Neural progenitor cell (in vitro differentiated cells): ENCODE data around the gene ITM2C. TPM values are rescaled to one million over a fixed set of nuclear protein-coding genes. Genes with fewer than 3 reads are reported as not detected.
A peak's percentile ranks its signal among the peaks of the same experiment; 100 is the strongest.

Experiments
- DNase-seq: peaks from one replicate; pipeline ENCODE4 v3.0.0-alpha.2; 2016; ENCODE audit warnings: low spot score
- H2AFZ ChIP-seq: fragments of 200-600 bp; sonication (generic); replicated peaks from 2 replicates; pipeline ENCODE4 v1.6.1; 2016; ENCODE audit warnings: antibody characterized with exemption
- H3F3A ChIP-seq: fragments of 200-600 bp; sonication (generic); 2 replicates; pipeline ENCODE4 v1.6.1; 2016; ENCODE audit warnings: antibody characterized with exemption, low read depth
- H3K27ac ChIP-seq: fragments of 200-600 bp; sonication (generic); 2 replicates; pipeline ENCODE4 v1.5.1; 2016; ENCODE audit warnings: mild to moderate bottlenecking
- H3K27me3 ChIP-seq: fragments of 200-600 bp; sonication (generic); 2 replicates; pipeline ENCODE4 v1.6.1; 2016; ENCODE audit warnings: mild to moderate bottlenecking, moderate library complexity
- H3K36me3 ChIP-seq: fragments of 200-600 bp; sonication (generic); 2 replicates; pipeline ENCODE4 v1.5.1; 2016
- H3K4me1 ChIP-seq: fragments of 200-600 bp; sonication (generic); 2 replicates; pipeline ENCODE4 v1.6.1; 2016; ENCODE audit warnings: mixed run types
- H3K4me2 ChIP-seq: fragments of 200-600 bp; sonication (generic); 2 replicates; pipeline ENCODE4 v1.6.1; 2016
- H3K4me3 ChIP-seq: fragments of 200-600 bp; sonication (generic); 2 replicates; pipeline ENCODE4 v1.5.1; 2016
- H3K79me2 ChIP-seq: fragments of 200-600 bp; sonication (generic); 2 replicates; pipeline ENCODE4 v1.6.1; 2016; ENCODE audit warnings: low read depth
- H3K9ac ChIP-seq: fragments of 200-600 bp; sonication (generic); 2 replicates; pipeline ENCODE4 v1.6.1; 2016
- H3K9me3 ChIP-seq: fragments of 200-600 bp; sonication (generic); 2 replicates; pipeline ENCODE4 v1.5.1; 2016; ENCODE audit warnings: low read depth
- H4K20me1 ChIP-seq: fragments of 200-600 bp; sonication (generic); 2 replicates; pipeline ENCODE4 v1.6.1; 2016; ENCODE audit warnings: low read depth
- H3K27ac Mint-ChIP-seq: 3 replicates; pipeline ENCODE4 v1.8.0; 2021; ENCODE audit warnings: mixed read lengths
- H3K27me3 Mint-ChIP-seq: 2 replicates; pipeline ENCODE4 v1.8.0; 2022; ENCODE audit warnings: low read depth, mild to moderate bottlenecking, inconsistent platforms, moderate library complexity, mixed read lengths; ENCODE audit not compliant: insufficient read depth
- H3K36me3 Mint-ChIP-seq: 3 replicates; pipeline ENCODE4 v1.8.0; 2021; ENCODE audit warnings: mixed read lengths
- H3K4me1 Mint-ChIP-seq: 3 replicates; pipeline ENCODE4 v1.8.0; 2021; ENCODE audit warnings: mixed read lengths
- H3K4me3 Mint-ChIP-seq: 3 replicates; pipeline ENCODE4 v1.8.0; 2021; ENCODE audit warnings: mild to moderate bottlenecking, moderate library complexity, mixed read lengths
- H3K9me3 Mint-ChIP-seq: 3 replicates; pipeline ENCODE4 v1.8.0; 2020; ENCODE audit warnings: mixed read lengths
- CTCF ChIP-seq: fragments of 200-600 bp; sonication (generic); IDR thresholded peaks from 2 replicates; pipeline ENCODE4 v1.5.1; 2017; ENCODE audit warnings: antibody characterized with exemption, mild to moderate bottlenecking
- EZH2 ChIP-seq: fragments of 200-600 bp; sonication (generic); IDR thresholded peaks from 2 replicates; pipeline ENCODE4 v1.6.1; 2017; ENCODE audit warnings: antibody characterized with exemption, mild to moderate bottlenecking, moderate library complexity
- EZH2phosphoT487 ChIP-seq: fragments of 200-600 bp; sonication (generic); IDR thresholded peaks from 2 replicates; pipeline ENCODE4 v1.6.1; 2017; ENCODE audit warnings: antibody characterized with exemption
- total RNA-seq: library from RNA; depleted of rRNA; stranded (reverse); fragments of >200 nt; gene quantifications from 2 replicates; pipeline ENCODE4 v1.2.3, GENCODE V29; 2015; ENCODE audit warnings: low replicate concordance

ITM2C gene
- total RNA-seq, 1 donor from 2014 or later, result 84.6 TPM

DNA sequence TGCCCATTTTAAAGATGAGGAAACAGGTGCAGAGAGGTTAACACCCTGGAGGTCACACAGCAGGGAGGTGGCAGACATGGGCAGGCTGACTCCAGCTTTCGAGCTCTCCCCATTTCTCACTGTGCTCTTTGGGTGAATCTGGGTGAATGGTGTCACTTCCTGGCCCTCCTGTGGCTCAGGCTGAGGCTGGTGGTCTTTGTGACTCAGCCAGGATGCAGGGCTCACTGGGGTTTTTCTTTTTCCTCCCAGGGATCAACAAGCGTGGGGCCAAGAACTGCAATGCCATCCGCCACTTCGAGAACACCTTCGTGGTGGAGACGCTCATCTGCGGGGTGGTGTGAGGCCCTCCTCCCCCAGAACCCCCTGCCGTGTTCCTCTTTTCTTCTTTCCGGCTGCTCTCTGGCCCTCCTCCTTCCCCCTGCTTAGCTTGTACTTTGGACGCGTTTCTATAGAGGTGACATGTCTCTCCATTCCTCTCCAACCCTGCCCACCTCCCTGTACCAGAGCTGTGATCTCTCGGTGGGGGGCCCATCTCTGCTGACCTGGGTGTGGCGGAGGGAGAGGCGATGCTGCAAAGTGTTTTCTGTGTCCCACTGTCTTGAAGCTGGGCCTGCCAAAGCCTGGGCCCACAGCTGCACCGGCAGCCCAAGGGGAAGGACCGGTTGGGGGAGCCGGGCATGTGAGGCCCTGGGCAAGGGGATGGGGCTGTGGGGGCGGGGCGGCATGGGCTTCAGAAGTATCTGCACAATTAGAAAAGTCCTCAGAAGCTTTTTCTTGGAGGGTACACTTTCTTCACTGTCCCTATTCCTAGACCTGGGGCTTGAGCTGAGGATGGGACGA lies 13.2 kb downstream of the ITM2C start:
- Histone ChIP-seq H3K9ac (no peak overlapping the region), H3K4me3 (no peak overlapping the region), H3K36me3 (no peaks in the 10 kb centered on the region), H4K20me1 (peaks cover 12% of the 10 kb centered on the region), H3K4me2 (no peak overlapping the region), H3K27ac (no peak overlapping the region), H3K4me1 (peaks cover 6% of the 10 kb centered on the region), H3K27me3 (no peaks in the 10 kb centered on the region), H3K9me3 (no peaks in the 10 kb centered on the region), H3K79me2 (peaks cover 10% of the 10 kb centered on the region), H2AFZ (no peak overlapping the region), H3F3A (no peaks in the 10 kb centered on the region)
- Mint-ChIP-seq H3K36me3 (peaks cover 30% of the 10 kb centered on the region), H3K27ac (peak overlapping the region; percentile 21), H3K9me3 (no peaks in the 10 kb centered on the region), H3K27me3 (peaks cover 5% of the 10 kb centered on the region), H3K4me1 (peaks cover 17% of the 10 kb centered on the region), H3K4me3 (no peak overlapping the region)
- no peak for TF ChIP-seq EZH2
- no peak for TF ChIP-seq CTCF
- TF ChIP-seq EZH2phosphoT487, result no peak
- no peak for DNase-seq

DNA sequence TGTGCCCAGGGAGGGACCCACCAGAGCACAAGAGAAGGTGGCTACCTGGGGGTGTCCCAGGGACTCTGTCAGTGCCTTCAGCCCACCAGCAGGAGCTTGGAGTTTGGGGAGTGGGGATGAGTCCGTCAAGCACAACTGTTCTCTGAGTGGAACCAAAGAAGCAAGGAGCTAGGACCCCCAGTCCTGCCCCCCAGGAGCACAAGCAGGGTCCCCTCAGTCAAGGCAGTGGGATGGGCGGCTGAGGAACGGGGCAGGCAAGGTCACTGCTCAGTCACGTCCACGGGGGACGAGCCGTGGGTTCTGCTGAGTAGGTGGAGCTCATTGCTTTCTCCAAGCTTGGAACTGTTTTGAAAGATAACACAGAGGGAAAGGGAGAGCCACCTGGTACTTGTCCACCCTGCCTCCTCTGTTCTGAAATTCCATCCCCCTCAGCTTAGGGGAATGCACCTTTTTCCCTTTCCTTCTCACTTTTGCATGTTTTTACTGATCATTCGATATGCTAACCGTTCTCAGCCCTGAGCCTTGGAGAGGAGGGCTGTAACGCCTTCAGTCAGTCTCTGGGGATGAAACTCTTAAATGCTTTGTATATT lies 14.0 kb downstream of the ITM2C start:
- H3K9ac ChIP-seq, result no peak overlapping the region
- DNase-seq, result no peak
- Mint-ChIP-seq H3K27me3 (peaks cover 5% of the 10 kb centered on the region), H3K27ac (no peak overlapping the region), H3K4me3 (no peak overlapping the region), H3K9me3 (no peaks in the 10 kb centered on the region), H3K36me3 (peaks cover 30% of the 10 kb centered on the region), H3K4me1 (peaks cover 19% of the 10 kb centered on the region)
- H3K27ac ChIP-seq, result no peak overlapping the region
- TF ChIP-seq EZH2phosphoT487, result no peak
- TF ChIP-seq CTCF, result no peak
- no peak for TF ChIP-seq EZH2
- no peaks in the 10 kb centered on the region for H3K36me3 ChIP-seq
- H3K4me2 ChIP-seq, result no peak overlapping the region
- peaks cover 3% of the 10 kb centered on the region for H3K79me2 ChIP-seq
- no peak overlapping the region for H3K4me3 ChIP-seq
- H3F3A ChIP-seq, result no peaks in the 10 kb centered on the region
- H4K20me1 ChIP-seq, result peaks cover 7% of the 10 kb centered on the region
- H3K4me1 ChIP-seq, result peaks cover 6% of the 10 kb centered on the region
- H3K27me3 ChIP-seq, result no peaks in the 10 kb centered on the region
- H2AFZ ChIP-seq, result no peak overlapping the region
- no peaks in the 10 kb centered on the region for H3K9me3 ChIP-seq

GRCh38 chr2:230879271-230879882 lies 14.6 kb downstream of the ITM2C start:
- Mint-ChIP-seq H3K27ac (no peak overlapping the region), H3K36me3 (peaks cover 30% of the 10 kb centered on the region), H3K9me3 (no peaks in the 10 kb centered on the region), H3K4me1 (peaks cover 21% of the 10 kb centered on the region), H3K27me3 (peaks cover 5% of the 10 kb centered on the region), H3K4me3 (no peak overlapping the region)
- H3K9ac ChIP-seq, result no peak overlapping the region
- H3K4me3 ChIP-seq, result no peak overlapping the region
- H3K4me1 ChIP-seq, result peaks cover 6% of the 10 kb centered on the region
- no peaks in the 10 kb centered on the region for H3K36me3 ChIP-seq
- H3F3A ChIP-seq, result no peaks in the 10 kb centered on the region
- H3K9me3 ChIP-seq, result no peaks in the 10 kb centered on the region
- no peak for DNase-seq
- no peak overlapping the region for H3K4me2 ChIP-seq
- no peaks in the 10 kb centered on the region for H3K27me3 ChIP-seq
- no peak overlapping the region for H2AFZ ChIP-seq
- H4K20me1 ChIP-seq, result no peaks in the 10 kb centered on the region
- no peak for TF ChIP-seq EZH2phosphoT487
- no peak for TF ChIP-seq EZH2
- TF ChIP-seq CTCF, result no peak
- no peak overlapping the region for H3K27ac ChIP-seq
- no peaks in the 10 kb centered on the region for H3K79me2 ChIP-seq
